Loucy (cell line): ENCODE measurements around the gene PKD1L1.
"Not testable (repeated sequence)": the region's sequence is repeated elsewhere in the genome, so short reads cannot be mapped to it uniquely, and the experiment has no call there.

Experiments
- H2AFZ ChIP-seq: fragments of 200-600 bp; sonication (generic); 2 replicates; pipeline ENCODE4 v1.6.0; 2016; ENCODE audit warnings: antibody characterized with exemption, mild to moderate bottlenecking, low read length, moderate library complexity
- H3F3A ChIP-seq: fragments of 200-600 bp; 2 replicates; pipeline ENCODE4 v1.6.0; 2016; ENCODE audit warnings: antibody characterized with exemption, low read depth, mild to moderate bottlenecking
- H3K27me3 ChIP-seq: fragments of 200-600 bp; sonication (generic); 2 replicates; pipeline ENCODE4 v1.6.1; 2014; ENCODE audit warnings: low read length, mild to moderate bottlenecking; ENCODE audit not compliant: insufficient read depth, poor library complexity, severe bottlenecking
- H3K36me3 ChIP-seq: fragments of 200-600 bp; sonication (generic); 2 replicates; pipeline ENCODE4 v1.6.1; 2016; ENCODE audit warnings: low read length; ENCODE audit not compliant: insufficient read depth
- H3K4me1 ChIP-seq: fragments of 200-600 bp; sonication (generic); 2 replicates; pipeline ENCODE4 v1.5.1; 2014; ENCODE audit warnings: low read length, mild to moderate bottlenecking; ENCODE audit not compliant: insufficient read depth, poor library complexity, severe bottlenecking
- H3K4me2 ChIP-seq: fragments of 200-600 bp; sonication (generic); 2 replicates; pipeline ENCODE4 v1.6.0; 2014; ENCODE audit warnings: antibody characterized with exemption, low read length, low read depth, mild to moderate bottlenecking; ENCODE audit not compliant: poor library complexity, severe bottlenecking
- H3K4me3 ChIP-seq: fragments of 200-600 bp; sonication (generic); 2 replicates; pipeline ENCODE4 v1.5.1; 2014; ENCODE audit warnings: low read length, mild to moderate bottlenecking, mixed read lengths; ENCODE audit not compliant: poor library complexity, severe bottlenecking
- H3K79me2 ChIP-seq: fragments of 200-600 bp; sonication (generic); 2 replicates; pipeline ENCODE4 v1.6.1; 2014; ENCODE audit warnings: low read length; ENCODE audit not compliant: insufficient read depth
- H3K9ac ChIP-seq: fragments of 200-600 bp; sonication (generic); 2 replicates; pipeline ENCODE4 v1.6.0; 2014; ENCODE audit warnings: mild to moderate bottlenecking, low read depth, low read length, moderate library complexity; ENCODE audit not compliant: poor library complexity, severe bottlenecking
- H3K9me2 ChIP-seq: fragments of 200-600 bp; sonication (generic); replicated peaks from 2 replicates; pipeline ENCODE4 v1.6.1; 2016; ENCODE audit warnings: low read depth, low read length, mixed read lengths
- H3K9me3 ChIP-seq: fragments of 200-600 bp; sonication (generic); 2 replicates; pipeline ENCODE4 v1.6.1; 2014; ENCODE audit warnings: mild to moderate bottlenecking, antibody characterized with exemption, low read length, low read depth; ENCODE audit not compliant: insufficient read depth
- H4K20me1 ChIP-seq: fragments of 200-600 bp; sonication (generic); 2 replicates; pipeline ENCODE4 v1.6.0; 2014; ENCODE audit warnings: antibody characterized with exemption, low read length, mild to moderate bottlenecking; ENCODE audit not compliant: insufficient read depth, poor library complexity, severe bottlenecking
- EZH2phosphoT487 ChIP-seq: fragments of 200-600 bp; IDR thresholded peaks from 2 replicates; pipeline ENCODE4 v1.6.1; 2018; ENCODE audit warnings: antibody characterized with exemption, mild to moderate bottlenecking, moderate library complexity, borderline replicate concordance
- TF ChIP-seq, protein P1 (sequence below): fragments of 200-600 bp; sonication (generic); conservative IDR thresholded peaks from 2 replicates; pipeline ENCODE4 v1.5.1; 2014; ENCODE audit warnings: mild to moderate bottlenecking, antibody characterized with exemption, low read length

The PKD1L1 gene

DNA sequence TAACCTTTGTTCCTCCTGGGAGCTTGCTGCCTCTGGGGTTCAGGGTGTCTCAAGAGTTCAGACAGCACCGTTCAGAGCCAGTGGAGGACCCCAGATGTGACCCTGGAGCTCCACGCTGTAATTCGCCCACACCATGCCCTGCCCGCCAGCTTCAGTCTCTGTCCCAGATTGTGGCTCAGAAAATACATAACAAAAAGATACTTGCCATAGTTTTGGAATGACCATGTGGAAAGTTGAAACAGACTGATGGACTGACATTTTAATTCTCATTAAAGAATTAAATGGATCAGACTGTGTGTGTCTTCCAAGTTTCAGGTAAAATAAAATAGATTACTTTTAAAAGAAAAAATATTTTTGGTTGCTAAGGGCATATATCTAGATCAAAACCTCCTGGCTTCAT, 191.6 kb downstream of the PKD1L1 start:
- Histone ChIP-seq H3K4me2 (no peak overlapping the region), H3K9me2 (no peaks in the 10 kb centered on the region), H2AFZ (no peak overlapping the region), H3K27me3 (no peaks in the 10 kb centered on the region), H3K36me3 (no peaks in the 10 kb centered on the region), H3K4me3 (no peak overlapping the region), H3F3A (no peaks in the 10 kb centered on the region), H3K79me2 (no peaks in the 10 kb centered on the region), H3K9ac (no peak overlapping the region), H3K9me3 (no peaks in the 10 kb centered on the region), H3K4me1 (no peaks in the 10 kb centered on the region), H4K20me1 (no peaks in the 10 kb centered on the region)
- no peak for TF ChIP-seq EZH2phosphoT487

DNA sequence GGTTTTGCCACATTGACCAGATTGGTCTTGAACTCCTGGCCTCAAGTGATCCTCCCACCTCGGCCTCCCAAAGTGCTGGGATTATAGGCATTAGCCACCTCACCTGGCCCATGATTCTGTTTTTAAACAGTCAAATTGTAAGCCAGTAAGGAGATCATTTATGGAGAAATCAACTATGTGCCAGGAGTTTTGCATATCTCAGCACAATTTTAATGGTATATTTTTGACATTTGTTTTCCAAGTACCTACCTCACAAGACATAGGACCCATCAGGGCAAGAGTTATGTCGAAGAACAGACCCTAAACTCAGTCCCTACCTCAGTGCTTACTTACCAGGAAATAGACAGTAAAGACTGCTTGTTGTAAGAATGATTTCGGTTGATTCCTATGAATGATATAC, 193.0 kb downstream of the PKD1L1 start:
- no peaks in the 10 kb centered on the region for H3K4me1 ChIP-seq

DNA sequence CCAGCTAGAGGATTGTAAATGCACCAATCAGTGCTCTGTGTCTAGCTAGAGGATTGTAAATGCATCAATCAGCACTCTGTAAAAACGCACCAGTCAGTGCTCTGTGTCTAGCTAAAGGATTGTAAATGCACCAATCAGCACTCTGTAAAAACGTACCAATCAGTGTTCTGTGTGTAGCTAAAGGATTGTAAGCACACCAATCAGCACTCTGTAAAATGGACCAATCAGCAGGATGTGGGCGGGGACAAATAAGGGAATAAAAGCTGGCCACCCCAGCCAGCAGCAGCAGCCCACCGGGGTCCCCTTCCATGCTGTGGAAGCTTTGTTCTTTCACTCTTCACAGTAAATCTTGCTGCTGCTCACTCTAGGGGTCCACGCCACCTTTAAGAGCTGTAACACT, 196.5 kb downstream of the PKD1L1 start:
- H3K36me3 ChIP-seq, H2AFZ ChIP-seq, H4K20me1 ChIP-seq, H3F3A ChIP-seq, H3K9ac ChIP-seq, H3K79me2 ChIP-seq, H3K9me3 ChIP-seq, H3K4me3 ChIP-seq, H3K4me1 ChIP-seq, H3K27me3 ChIP-seq, H3K9me2 ChIP-seq, H3K4me2 ChIP-seq: not testable (repeated sequence)

More for the DNA sequence above, 193.0 kb downstream of the PKD1L1 start:
- H3K79me2 ChIP-seq: no peaks in the 10 kb centered on the region
- TF ChIP-seq, protein P1, sequence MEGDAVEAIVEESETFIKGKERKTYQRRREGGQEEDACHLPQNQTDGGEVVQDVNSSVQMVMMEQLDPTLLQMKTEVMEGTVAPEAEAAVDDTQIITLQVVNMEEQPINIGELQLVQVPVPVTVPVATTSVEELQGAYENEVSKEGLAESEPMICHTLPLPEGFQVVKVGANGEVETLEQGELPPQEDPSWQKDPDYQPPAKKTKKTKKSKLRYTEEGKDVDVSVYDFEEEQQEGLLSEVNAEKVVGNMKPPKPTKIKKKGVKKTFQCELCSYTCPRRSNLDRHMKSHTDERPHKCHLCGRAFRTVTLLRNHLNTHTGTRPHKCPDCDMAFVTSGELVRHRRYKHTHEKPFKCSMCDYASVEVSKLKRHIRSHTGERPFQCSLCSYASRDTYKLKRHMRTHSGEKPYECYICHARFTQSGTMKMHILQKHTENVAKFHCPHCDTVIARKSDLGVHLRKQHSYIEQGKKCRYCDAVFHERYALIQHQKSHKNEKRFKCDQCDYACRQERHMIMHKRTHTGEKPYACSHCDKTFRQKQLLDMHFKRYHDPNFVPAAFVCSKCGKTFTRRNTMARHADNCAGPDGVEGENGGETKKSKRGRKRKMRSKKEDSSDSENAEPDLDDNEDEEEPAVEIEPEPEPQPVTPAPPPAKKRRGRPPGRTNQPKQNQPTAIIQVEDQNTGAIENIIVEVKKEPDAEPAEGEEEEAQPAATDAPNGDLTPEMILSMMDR: no peak
- TF ChIP-seq EZH2phosphoT487: no peak
- H4K20me1 ChIP-seq: no peaks in the 10 kb centered on the region
- H2AFZ ChIP-seq: no peak overlapping the region
- H3K4me3 ChIP-seq: no peak overlapping the region
- no peaks in the 10 kb centered on the region for H3K9me2 ChIP-seq
- H3F3A ChIP-seq: no peaks in the 10 kb centered on the region
- H3K9me3 ChIP-seq: no peaks in the 10 kb centered on the region
- no peaks in the 10 kb centered on the region for H3K27me3 ChIP-seq
- no peak overlapping the region for H3K4me2 ChIP-seq
- no peaks in the 10 kb centered on the region for H3K36me3 ChIP-seq
- H3K9ac ChIP-seq: no peak overlapping the region

DNA sequence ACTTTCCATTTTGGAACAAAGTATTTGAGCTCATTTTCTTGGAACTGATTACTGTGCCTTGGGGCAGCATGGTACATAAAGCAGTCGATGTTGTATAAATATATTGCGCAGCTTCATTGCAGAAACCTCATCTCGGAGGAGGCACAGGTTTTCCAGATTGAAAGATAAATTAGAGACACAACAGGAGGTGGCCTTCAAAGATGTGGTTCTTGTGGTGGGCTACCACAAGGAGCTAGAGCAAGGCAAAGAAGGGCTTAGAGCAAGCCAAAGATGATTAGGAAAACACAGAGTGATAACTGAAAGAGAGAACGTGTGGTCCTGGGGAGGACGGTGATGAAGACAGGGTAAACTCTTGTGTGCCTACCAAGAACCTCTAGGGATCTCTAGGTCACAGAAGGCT, 197.2 kb downstream of the PKD1L1 start:
- TF ChIP-seq, protein P1: no peak
- TF ChIP-seq EZH2phosphoT487: no peak
- H3K9ac ChIP-seq: no peak overlapping the region
- H3K4me1 ChIP-seq: no peaks in the 10 kb centered on the region
- no peak overlapping the region for H2AFZ ChIP-seq
- H3F3A ChIP-seq: no peaks in the 10 kb centered on the region
- no peaks in the 10 kb centered on the region for H3K9me2 ChIP-seq
- no peaks in the 10 kb centered on the region for H3K79me2 ChIP-seq
- no peak overlapping the region for H3K4me3 ChIP-seq
- H3K27me3 ChIP-seq: no peaks in the 10 kb centered on the region
- H4K20me1 ChIP-seq: no peaks in the 10 kb centered on the region
- H3K36me3 ChIP-seq: no peaks in the 10 kb centered on the region
- H3K4me2 ChIP-seq: no peak overlapping the region
- H3K9me3 ChIP-seq: 0 out of 2 replicates have a peak, but pooled peaks cover 2% of the 10 kb centered on the region
